ENCODE data around the gene ZNF892. TPM values are rescaled to one million over a fixed set of nuclear protein-coding genes. Genes with fewer than 3 reads are reported as not detected.

ZNF892 gene
- total RNA-seq, result 3.9 TPM
- long read RNA-seq, partial matches to known transcripts, result 1 of 4 reads
- long read RNA-seq, other reads (novel, unspliced or antisense), result 2 of 4 reads

- peaks cover 14% of the 10 kb centered on the region for H3K36me3 ChIP-seq
- intact Hi-C loops (cut with DNase I), result no loop called here
- DNase-seq (peak; percentile 95), ATAC-seq (peak; percentile 99)
- TF ChIP-seq CTCF (IDR thresholded peaks at IDR 0.05), result peak; percentile 44
- H3K9me3 ChIP-seq, result peaks cover 24% of the 10 kb centered on the region
- H3K27ac ChIP-seq, result peak within 1 kb of the TSS; percentile 91
- H3K4me3 ChIP-seq, result peak within 1 kb of the TSS; percentile 82
- no peaks in the 10 kb centered on the region for H3K27me3 ChIP-seq (ENCODE audit: low read depth)
- H3K4me1 ChIP-seq, result peaks cover 17% of the 10 kb centered on the region
These were observed at the start of gene ZNF892 for GRCh38 chr2:95207111-95207961. TSS of gene ZNF892 (plus strand) at chr2:95207521. CDS start at chr2:95207816, 295 bp downstream.

- Histone ChIP-seq H3K27ac (peak overlapping the region; percentile 80), H3K36me3 (peaks cover 13% of the 10 kb centered on the region), H3K9me3 (no peaks in the 10 kb centered on the region), H3K4me3 (peak overlapping the region; percentile 83), H3K4me1 (peaks cover 9% of the 10 kb centered on the region), H3K27me3 (ENCODE audit: low read depth) (no peaks in the 10 kb centered on the region)
- no peak for TF ChIP-seq CTCF (IDR thresholded peaks at IDR 0.05)
- no peak for DNase-seq
- no peak for ATAC-seq
- intact Hi-C loops (cut with DNase I), result no loop called here
These were observed 48.9 kb upstream of the ZNF892 start for GRCh38 chr2:95158441-95158840.

GRCh38 chr2:95158891-95159619, 48.3 kb upstream of the ZNF892 start:
- DNase-seq (peak; percentile 73), ATAC-seq (peak; percentile 72 to 77)
- no peak for TF ChIP-seq CTCF (IDR thresholded peaks at IDR 0.05)
- Histone ChIP-seq H3K9me3 (no peaks in the 10 kb centered on the region), H3K27me3 (ENCODE audit: low read depth) (no peaks in the 10 kb centered on the region), H3K36me3 (peaks cover 13% of the 10 kb centered on the region), H3K27ac (peak overlapping the region; percentile 80), H3K4me3 (peak overlapping the region; percentile 83), H3K4me1 (peaks cover 11% of the 10 kb centered on the region)
- intact Hi-C loops (cut with DNase I), result no loop called here

GRCh38 chr2:95159690-95160449, 47.5 kb upstream of the ZNF892 start, which contains the start of gene ZNF514:
TSS of gene ZNF514 (minus strand) at chr2:95159848. CDS start at chr2:95153253, 6,595 bp downstream.
- no peaks in the 10 kb centered on the region for H3K27me3 ChIP-seq (ENCODE audit: low read depth)
- no peaks in the 10 kb centered on the region for H3K9me3 ChIP-seq
- DNase-seq, result peak; percentile 90
- intact Hi-C loops (cut with DNase I), result no loop called here
- peaks cover 19% of the 10 kb centered on the region for H3K4me1 ChIP-seq
- H3K27ac ChIP-seq, result peak within 1 kb of the TSS; percentile 81
- peak; percentile 96 to 97 for ATAC-seq
- TF ChIP-seq CTCF (IDR thresholded peaks at IDR 0.05), result no peak
- H3K4me3 ChIP-seq, result peak within 1 kb of the TSS; percentile 83
- H3K36me3 ChIP-seq, result peaks cover 8% of the 10 kb centered on the region

GRCh38 chr2:95165030-95165370, 42.3 kb upstream of the ZNF892 start:
- Histone ChIP-seq H3K27ac (peak overlapping the region; percentile 95), H3K36me3 (no peaks in the 10 kb centered on the region), H3K4me3 (peak overlapping the region; percentile 84), H3K27me3 (ENCODE audit: low read depth) (no peaks in the 10 kb centered on the region), H3K4me1 (peaks cover 19% of the 10 kb centered on the region), H3K9me3 (no peaks in the 10 kb centered on the region)
- DNase-seq, result no peak
- intact Hi-C loops (cut with DNase I), result no loop called here
- peak in 1 of 2 donors; percentile 42 for ATAC-seq
- no peak for TF ChIP-seq CTCF (IDR thresholded peaks at IDR 0.05)

Measured in lower lobe of right lung (tissue), 2 donors.